NCI-H1417 treated with DMSO at 0.1 percent for 48 hours (cell line): ENCODE measurements around the gene MUC2.

Experiments used
- DNase-seq: peaks from one replicate; lab custom pipeline; 2025; lab: John Stamatoyannopoulos, UW

Gene MUC2

GRCh38 chr11:1121813-1122663 lies 47.4 kb downstream of the MUC2 start:
- no peak for DNase-seq

GRCh38 chr11:1122664-1123002 lies 48.0 kb downstream of the MUC2 start:
- no peak for DNase-seq

- no peak for DNase-seq
These were observed 49.3 kb downstream of the MUC2 start for GRCh38 chr11:1123970-1124369.
